ENCODE results near the gene LYRM2.

GRCh38 chr6:89596484-89596883, 42.1 kb downstream of the LYRM2 start:
- TF ChIP-seq CTCF (IDR thresholded peaks at IDR 0.05) (no peak), POLR2A (IDR thresholded peaks at IDR 0.05) (no peak)

Data from right lobe of liver (tissue), 4 donors.